Thyroid gland (tissue), 4 donors: ENCODE measurements around the gene MNAT1.

ENCODE experiments used
- CTCF ChIP-seq, 6 experiments: fragments of 200-600 bp in 3 of 6; fragments of 450-650 bp in 3 of 6; sonication (generic) in 3 of 6; IDR thresholded peaks; one replicate each; pipeline ENCODE4 v1.5.1; 2016 to 2019; ENCODE audit warnings: antibody characterized with exemption in 6 of 6, mild to moderate bottlenecking in 2 of 6, inconsistent platforms in 1 of 6, moderate library complexity in 1 of 6
- POLR2A ChIP-seq, 2 donors: fragments of 450-650 bp; IDR thresholded peaks; one replicate each; pipeline ENCODE4 v1.6.1; 2017; ENCODE audit warnings: antibody characterized with exemption in 2 of 2, mild to moderate bottlenecking in 2 of 2, moderate library complexity in 1 of 2

GRCh38 chr14:60905923-60906322 is 171.4 kb downstream of the MNAT1 start:
- no peak for TF ChIP-seq CTCF (IDR thresholded peaks at IDR 0.05)
- no peak for TF ChIP-seq POLR2A (IDR thresholded peaks at IDR 0.05)
